Gastrocnemius medialis (tissue), 4 donors: ENCODE results near the gene PFN1. TPM values are rescaled to one million over a fixed set of nuclear protein-coding genes. Genes with fewer than 3 reads are reported as not detected.

Source experiments
- ATAC-seq, 2 donors: fragments of 150-250 bp; one replicate each; pipeline ENCODE4 v1.9.1; 2016
- DNase-seq, 2 donors: peaks; one replicate each; pipeline ENCODE4 v3.0.0-alpha.2; 2019
- H3K27ac ChIP-seq, 4 donors: fragments of 200-600 bp; sonication (generic); 1 replicate in 1 of 4; 2 replicates in 3 of 4; pipeline ENCODE4 v1.5.1; 2016 to 2018; ENCODE audit warnings: mild to moderate bottlenecking in 2 of 4, moderate library complexity in 1 of 4
- H3K27me3 ChIP-seq, 3 donors: fragments of 200-600 bp; sonication (generic) in 2 of 3; 1 replicate in 1 of 3; 2 replicates in 2 of 3; pipeline versions ENCODE4 v1.5.1 to v1.6.0; 2016 to 2019; ENCODE audit warnings: mild to moderate bottlenecking in 1 of 3, moderate library complexity in 1 of 3
- H3K36me3 ChIP-seq, 2 donors: fragments of 200-600 bp; sonication (generic) in 1 of 2; one replicate each; pipeline ENCODE4 v1.5.1; 2017 to 2018
- H3K4me1 ChIP-seq, 2 donors: fragments of 200-600 bp; sonication (generic) in 1 of 2; one replicate each; pipeline ENCODE4 v1.5.1; 2016 to 2017; ENCODE audit warnings: mild to moderate bottlenecking in 2 of 2
- H3K4me3 ChIP-seq, 4 donors: fragments of 200-600 bp; sonication (generic) in 3 of 4; 1 replicate in 1 of 4; 2 replicates in 3 of 4; pipeline ENCODE4 v1.5.1; 2016 to 2019; ENCODE audit warnings: mild to moderate bottlenecking in 2 of 4
- H3K9me3 ChIP-seq, 3 donors: fragments of 200-600 bp; sonication (generic) in 2 of 3; 1 replicate in 1 of 3; 2 replicates in 2 of 3; pipeline ENCODE4 v1.5.1; 2016 to 2019
- POLR2A ChIP-seq, 2 donors: fragments of 450-650 bp; IDR thresholded peaks; one replicate each; pipeline ENCODE4 v1.6.1; 2017; ENCODE audit warnings: antibody characterized with exemption in 2 of 2, mild to moderate bottlenecking in 2 of 2, moderate library complexity in 2 of 2
- in situ Hi-C, 4 donors: fragments of 200-750 bp; cut with MboI; loops; one replicate each; pipeline versions ENCODE4 v1.15.0 to v1.8.0; 2017; ENCODE audit warnings: low sequenced_read_pairs in 4 of 4
- intact Hi-C: fragments of 100-400 bp; cut with DNase I; formaldehyde crosslinking; loops from one replicate; pipeline ENCODE4 v1.15.1; 2023; ENCODE audit warnings: low total_unique reads
- total RNA-seq, 4 donors: library from RNA; depleted of rRNA; stranded (reverse); fragments of >200 nt; gene quantifications; one replicate each; pipeline versions ENCODE4 v1.1.0 to v1.2.3, GENCODE V29; 2016
- TF ChIP-seq, protein P1 (sequence below), 5 experiments: fragments of 450-650 bp in 3 of 5; fragments of 200-600 bp in 2 of 5; sonication (generic) in 2 of 5; IDR thresholded peaks in 4 of 5; conservative IDR thresholded peaks in 1 of 5; 1 replicate in 4 of 5; 2 replicates in 1 of 5; pipeline ENCODE4 v1.5.1; 2016 to 2019; ENCODE audit warnings: antibody characterized with exemption in 5 of 5, mild to moderate bottlenecking in 3 of 5, moderate library complexity in 3 of 5

PFN1 gene
- total RNA-seq, 4 donors from 2014 or later: 304 to 750 (median 599) TPM

DNA sequence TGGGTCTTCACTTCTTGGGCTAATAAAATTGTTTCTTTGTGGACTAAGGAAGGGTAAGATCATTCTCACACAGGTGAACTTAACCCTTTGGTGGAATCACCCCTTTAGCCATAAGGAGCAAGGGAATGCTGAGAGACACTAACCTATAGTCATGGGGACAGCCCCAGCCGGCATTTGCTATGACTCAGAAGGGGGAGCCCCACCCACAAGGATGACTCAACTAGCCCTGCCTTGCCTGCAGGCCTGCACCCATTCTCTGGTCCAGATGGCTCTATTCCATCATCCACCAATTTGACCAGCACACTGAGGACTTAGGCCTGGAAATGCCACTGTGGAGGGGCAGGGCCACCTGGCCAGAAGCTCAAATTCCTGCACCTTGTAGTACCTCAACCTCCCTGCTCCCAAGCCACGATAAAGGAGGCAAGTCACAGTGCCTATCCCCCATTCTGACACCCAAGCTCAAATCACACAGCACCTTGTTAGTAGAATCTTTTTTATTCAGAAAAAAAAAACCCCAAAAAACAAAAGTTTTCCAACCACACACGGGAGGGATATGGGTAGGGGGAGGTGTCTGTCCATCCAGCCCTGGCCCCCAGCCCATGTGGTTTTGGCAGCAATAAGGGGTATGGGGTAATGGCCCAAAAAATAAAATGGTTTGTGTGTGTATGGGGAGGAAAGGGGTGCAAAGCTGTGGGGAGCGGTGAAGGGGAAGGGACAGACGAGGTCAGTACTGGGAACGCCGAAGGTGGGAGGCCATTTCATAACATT is 3.0 kb downstream of the PFN1 start:
- Histone ChIP-seq H3K27ac (peak overlapping the region; percentile 96 to 100 (median 98)), H3K36me3 (peaks cover 0 to 40% of the 10 kb centered on the region in 2 donors), H3K4me1 (peaks cover 41 to 44% of the 10 kb centered on the region in 2 donors), H3K9me3 (no peaks in the 10 kb centered on the region), H3K27me3 (no peaks in the 10 kb centered on the region), H3K4me3 (peak overlapping the region; percentile 6 to 96 (median 30))
- TF ChIP-seq, protein P1, sequence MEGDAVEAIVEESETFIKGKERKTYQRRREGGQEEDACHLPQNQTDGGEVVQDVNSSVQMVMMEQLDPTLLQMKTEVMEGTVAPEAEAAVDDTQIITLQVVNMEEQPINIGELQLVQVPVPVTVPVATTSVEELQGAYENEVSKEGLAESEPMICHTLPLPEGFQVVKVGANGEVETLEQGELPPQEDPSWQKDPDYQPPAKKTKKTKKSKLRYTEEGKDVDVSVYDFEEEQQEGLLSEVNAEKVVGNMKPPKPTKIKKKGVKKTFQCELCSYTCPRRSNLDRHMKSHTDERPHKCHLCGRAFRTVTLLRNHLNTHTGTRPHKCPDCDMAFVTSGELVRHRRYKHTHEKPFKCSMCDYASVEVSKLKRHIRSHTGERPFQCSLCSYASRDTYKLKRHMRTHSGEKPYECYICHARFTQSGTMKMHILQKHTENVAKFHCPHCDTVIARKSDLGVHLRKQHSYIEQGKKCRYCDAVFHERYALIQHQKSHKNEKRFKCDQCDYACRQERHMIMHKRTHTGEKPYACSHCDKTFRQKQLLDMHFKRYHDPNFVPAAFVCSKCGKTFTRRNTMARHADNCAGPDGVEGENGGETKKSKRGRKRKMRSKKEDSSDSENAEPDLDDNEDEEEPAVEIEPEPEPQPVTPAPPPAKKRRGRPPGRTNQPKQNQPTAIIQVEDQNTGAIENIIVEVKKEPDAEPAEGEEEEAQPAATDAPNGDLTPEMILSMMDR (IDR thresholded peaks at IDR 0.05 in 4 of 5, conservative IDR thresholded peaks at IDR 0.05 in 1 of 5): no peak
- no peak for TF ChIP-seq POLR2A (IDR thresholded peaks at IDR 0.05)
- intact Hi-C loops (no loop called here), in situ Hi-C loops (no loop called here)
- ATAC-seq (peak; percentile 34 to 41), DNase-seq (peak; percentile 84 to 93)

DNA sequence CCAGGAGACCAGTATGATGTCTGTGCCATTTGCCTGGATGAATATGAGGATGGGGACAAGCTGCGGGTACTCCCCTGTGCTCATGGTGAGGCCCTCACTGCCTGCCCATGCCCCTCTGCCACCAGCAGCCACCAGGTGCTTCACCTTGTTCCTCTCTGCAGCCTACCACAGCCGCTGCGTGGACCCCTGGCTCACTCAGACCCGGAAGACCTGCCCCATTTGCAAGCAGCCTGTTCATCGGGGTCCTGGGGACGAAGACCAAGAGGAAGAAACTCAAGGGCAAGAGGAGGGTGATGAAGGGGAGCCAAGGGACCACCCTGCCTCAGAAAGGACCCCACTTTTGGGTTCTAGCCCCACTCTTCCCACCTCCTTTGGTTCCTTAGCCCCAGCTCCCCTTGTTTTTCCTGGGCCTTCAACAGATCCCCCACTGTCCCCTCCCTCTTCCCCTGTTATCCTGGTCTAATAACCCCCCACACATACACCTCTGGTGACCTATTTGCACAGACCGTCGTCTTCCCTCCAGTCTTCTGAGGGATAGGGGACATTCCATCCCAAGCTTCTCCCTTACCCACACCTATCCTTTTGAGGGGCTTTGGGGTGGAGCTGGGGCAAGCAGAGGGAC is 3.7 kb downstream of the PFN1 start:
- ATAC-seq: no peak
- intact Hi-C loops: no loop called here

DNA sequence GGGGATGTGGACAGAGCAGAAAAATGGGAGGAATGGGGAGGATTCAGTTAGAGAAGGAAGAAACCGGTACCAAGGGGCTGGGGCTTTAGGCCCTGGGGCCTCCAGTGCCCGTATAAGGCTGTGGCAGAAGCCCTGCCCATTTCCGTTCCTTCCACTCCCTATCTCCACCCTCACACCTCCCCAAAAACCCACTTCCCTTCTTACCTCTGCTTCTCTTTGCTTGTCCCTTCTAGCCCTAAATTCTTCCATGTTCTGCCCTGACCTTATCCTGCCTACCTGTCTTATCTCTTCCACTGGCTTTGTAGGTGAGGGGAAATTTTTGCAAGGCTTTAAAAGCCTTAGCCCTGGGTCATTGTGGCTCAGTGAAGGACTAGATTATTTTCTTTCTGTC is 4.2 kb downstream of the PFN1 start:
- no peak for DNase-seq
- in situ Hi-C loops (no loop called here), intact Hi-C loops (no loop called here)
- peaks cover 40 to 44% of the 10 kb centered on the region in 2 donors for H3K4me1 ChIP-seq
- ATAC-seq: no peak
- H3K27me3 ChIP-seq: no peaks in the 10 kb centered on the region
- TF ChIP-seq, protein P1 (IDR thresholded peaks at IDR 0.05 in 4 of 5, conservative IDR thresholded peaks at IDR 0.05 in 1 of 5): no peak
- TF ChIP-seq POLR2A (IDR thresholded peaks at IDR 0.05): no peak
- peak overlapping the region; percentile 96 to 100 (median 98) for H3K27ac ChIP-seq
- no peaks in the 10 kb centered on the region for H3K9me3 ChIP-seq
- no peak overlapping the region for H3K4me3 ChIP-seq
- H3K36me3 ChIP-seq: peaks cover 0 to 40% of the 10 kb centered on the region in 2 donors

More for the DNA sequence above, 3.7 kb downstream of the PFN1 start:
- Histone ChIP-seq H3K9me3 (no peaks in the 10 kb centered on the region), H3K27ac (peak overlapping the region; percentile 96 to 100 (median 98)), H3K4me1 (peaks cover 39 to 41% of the 10 kb centered on the region in 2 donors), H3K4me3 (peak overlapping the region in 2 of 4 donors; percentile 6 to 9), H3K36me3 (peaks cover 0 to 40% of the 10 kb centered on the region in 2 donors), H3K27me3 (no peaks in the 10 kb centered on the region)
- DNase-seq: no peak
- in situ Hi-C loops: no loop called here
- no peak for TF ChIP-seq POLR2A (IDR thresholded peaks at IDR 0.05)
- TF ChIP-seq, protein P1 (IDR thresholded peaks at IDR 0.05 in 4 of 5, conservative IDR thresholded peaks at IDR 0.05 in 1 of 5): no peak

DNA sequence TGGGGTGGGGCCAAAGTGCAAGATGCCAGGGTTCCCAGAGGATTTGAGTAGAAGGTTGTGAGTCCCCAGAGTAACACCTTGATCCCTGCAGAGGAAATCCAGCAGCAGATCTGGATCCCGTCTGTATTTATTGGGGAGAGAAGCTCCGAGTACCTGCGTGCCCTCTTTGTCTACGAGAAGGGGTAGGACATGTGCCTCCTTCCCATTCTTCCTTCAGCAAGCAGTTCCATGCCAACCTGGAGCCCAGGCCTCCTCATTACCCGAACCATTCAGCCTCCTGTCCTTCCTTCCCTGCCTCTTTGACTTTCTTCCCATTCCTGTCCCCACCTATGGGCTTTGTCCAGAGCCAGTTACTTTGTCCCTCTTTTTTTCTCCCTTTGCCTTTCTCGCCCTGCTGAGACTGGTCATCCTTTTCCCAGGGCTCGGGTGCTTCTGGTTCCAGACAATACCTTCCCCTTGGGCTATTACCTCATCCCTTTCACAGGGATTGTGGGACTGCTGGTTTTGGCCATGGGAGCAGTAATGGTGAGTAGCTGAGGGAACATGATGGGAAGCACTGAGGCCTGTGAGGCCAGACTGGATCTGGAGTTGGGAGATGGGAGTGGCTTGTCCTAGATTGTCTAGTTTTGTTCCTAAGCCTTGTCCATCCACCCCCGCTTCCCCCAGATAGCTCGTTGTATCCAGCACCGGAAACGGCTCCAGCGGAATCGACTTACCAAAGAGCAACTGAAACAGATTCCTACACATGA is 5.4 kb downstream of the PFN1 start:
- Histone ChIP-seq H3K4me1 (peaks cover 52 to 56% of the 10 kb centered on the region in 2 donors), H3K9me3 (no peaks in the 10 kb centered on the region), H3K36me3 (peaks cover 0 to 46% of the 10 kb centered on the region in 2 donors), H3K27ac (peak overlapping the region; percentile 96 to 100 (median 98)), H3K27me3 (no peaks in the 10 kb centered on the region), H3K4me3 (no peak overlapping the region)
- TF ChIP-seq, protein P1 (IDR thresholded peaks at IDR 0.05 in 4 of 5, conservative IDR thresholded peaks at IDR 0.05 in 1 of 5): no peak
- TF ChIP-seq POLR2A (IDR thresholded peaks at IDR 0.05): no peak
- in situ Hi-C loops: no loop called here
- ATAC-seq: no peak
- intact Hi-C loops: no loop called here
- no peak for DNase-seq
